Testis (tissue), 3 donors: ENCODE results near the gene C10orf120. TPM values are rescaled to one million over a fixed set of nuclear protein-coding genes. Genes with fewer than 3 reads are reported as not detected.
A peak's percentile ranks its signal among the peaks of the same experiment; 100 is the strongest.

Source experiments
- DNase-seq: peaks from one replicate; pipeline ENCODE4 v3.0.0-alpha.2; 2019
- H3K27ac ChIP-seq, 2 donors: fragments of 200-600 bp; sonication (generic); one replicate each; pipeline ENCODE4 v1.5.1; 2019
- H3K27me3 ChIP-seq: fragments of 200-600 bp; sonication (generic); one replicate; pipeline ENCODE4 v1.5.1; 2019
- H3K36me3 ChIP-seq: fragments of 200-600 bp; sonication (generic); one replicate; pipeline ENCODE4 v1.5.1; 2017; ENCODE audit warnings: low read depth; ENCODE audit errors: missing control alignments
- H3K4me1 ChIP-seq: fragments of 200-600 bp; sonication (generic); one replicate; pipeline ENCODE4 v1.5.1; 2019
- H3K4me3 ChIP-seq, 2 donors: fragments of 200-600 bp; sonication (generic); one replicate each; pipeline ENCODE4 v1.5.1; 2017 to 2019
- H3K9me3 ChIP-seq: fragments of 200-600 bp; sonication (generic); one replicate; pipeline ENCODE4 v1.5.1; 2017
- POLR2A ChIP-seq: fragments of 450-650 bp; IDR thresholded peaks from one replicate; pipeline ENCODE4 v1.6.1; 2017; ENCODE audit warnings: antibody characterized with exemption, mild to moderate bottlenecking, moderate library complexity
- WGBS, 2 donors: methylation state at CpG; one replicate each; pipeline ENCODE4 v1.1.5; 2018; 5-methylcytosine and 5-hydroxymethylcytosine counted together
- intact Hi-C: fragments of 100-400 bp; cut with DNase I; formaldehyde crosslinking; loops from one replicate; pipeline ENCODE4 v1.15.1; 2023; ENCODE audit warnings: low total_unique reads
- polyA plus RNA-seq: library from polyadenylated mRNA; stranded (reverse); fragments of 350-450 nt; fragmentation: Illumina TruSeq; extraction: RNeasy Lipid Tissue Mini Kit (QIAGEN cat#74804); gene quantifications from one replicate; pipeline ENCODE4 v1.2.3, GENCODE V29; 2014; ENCODE audit warnings: low read depth, low replicate concordance; ENCODE audit not compliant: insufficient read depth
- total RNA-seq, 2 donors: library from RNA; depleted of rRNA; stranded (reverse); fragments of >200 nt; gene quantifications; one replicate each; pipeline ENCODE4 v1.2.3, GENCODE V29; 2016
- TF ChIP-seq, protein P1 (sequence below), 3 experiments: fragments of 450-650 bp in 2 of 3; fragments of 200-600 bp in 1 of 3; sonication (generic) in 1 of 3; IDR thresholded peaks; one replicate each; pipeline ENCODE4 v1.5.1; 2016 to 2019; ENCODE audit warnings: antibody characterized with exemption in 3 of 3, mild to moderate bottlenecking in 2 of 3, moderate library complexity in 1 of 3

The C10orf120 gene
- total and polyA plus RNA-seq, 3 donors from 2014 or later: 7.9 to 36.6 (median 11.9) TPM

DNA sequence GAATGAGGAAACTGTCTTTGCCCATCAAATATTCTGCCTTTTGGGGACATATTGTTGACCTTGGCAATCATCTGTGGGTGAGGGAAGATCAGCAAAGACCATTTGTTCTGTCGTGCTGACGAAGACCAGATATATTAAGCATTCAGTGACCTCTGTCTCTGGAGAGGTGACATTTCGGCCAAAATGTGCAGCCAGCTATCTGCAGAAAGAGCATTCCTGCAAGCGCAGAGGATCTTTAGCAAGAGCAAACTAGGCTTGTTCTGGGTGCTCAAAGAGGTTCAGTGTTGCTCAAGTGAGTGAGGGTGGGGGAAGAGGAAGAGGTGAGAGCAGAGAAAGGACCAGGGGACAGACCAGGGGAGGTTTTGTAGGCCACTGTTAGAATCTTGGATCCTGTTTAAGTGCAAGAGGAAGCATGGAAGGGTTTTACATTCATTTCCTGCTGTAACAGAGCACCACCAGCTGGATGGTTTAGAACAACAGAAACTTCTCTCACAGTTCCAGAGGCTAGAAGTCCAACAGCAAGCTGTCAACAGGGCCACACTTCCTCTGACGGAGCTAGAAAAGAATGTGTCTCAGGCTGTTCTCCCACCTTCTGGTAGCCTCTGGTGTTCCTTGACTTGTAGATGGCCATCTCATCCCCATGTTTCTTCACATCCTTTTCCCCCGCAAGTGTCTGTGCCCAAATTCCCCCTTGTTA, 11.2 kb downstream of the C10orf120 start:
- no peaks in the 10 kb centered on the region for H3K4me1 ChIP-seq
- intact Hi-C loops: no loop called here
- no peaks in the 10 kb centered on the region for H3K9me3 ChIP-seq
- no peak overlapping the region for H3K4me3 ChIP-seq
- no peaks in the 10 kb centered on the region for H3K27me3 ChIP-seq
- no peaks in the 10 kb centered on the region for H3K36me3 ChIP-seq
- peak overlapping the region in 1 of 2 donors; percentile 55 for H3K27ac ChIP-seq
- TF ChIP-seq, protein P1, sequence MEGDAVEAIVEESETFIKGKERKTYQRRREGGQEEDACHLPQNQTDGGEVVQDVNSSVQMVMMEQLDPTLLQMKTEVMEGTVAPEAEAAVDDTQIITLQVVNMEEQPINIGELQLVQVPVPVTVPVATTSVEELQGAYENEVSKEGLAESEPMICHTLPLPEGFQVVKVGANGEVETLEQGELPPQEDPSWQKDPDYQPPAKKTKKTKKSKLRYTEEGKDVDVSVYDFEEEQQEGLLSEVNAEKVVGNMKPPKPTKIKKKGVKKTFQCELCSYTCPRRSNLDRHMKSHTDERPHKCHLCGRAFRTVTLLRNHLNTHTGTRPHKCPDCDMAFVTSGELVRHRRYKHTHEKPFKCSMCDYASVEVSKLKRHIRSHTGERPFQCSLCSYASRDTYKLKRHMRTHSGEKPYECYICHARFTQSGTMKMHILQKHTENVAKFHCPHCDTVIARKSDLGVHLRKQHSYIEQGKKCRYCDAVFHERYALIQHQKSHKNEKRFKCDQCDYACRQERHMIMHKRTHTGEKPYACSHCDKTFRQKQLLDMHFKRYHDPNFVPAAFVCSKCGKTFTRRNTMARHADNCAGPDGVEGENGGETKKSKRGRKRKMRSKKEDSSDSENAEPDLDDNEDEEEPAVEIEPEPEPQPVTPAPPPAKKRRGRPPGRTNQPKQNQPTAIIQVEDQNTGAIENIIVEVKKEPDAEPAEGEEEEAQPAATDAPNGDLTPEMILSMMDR (IDR thresholded peaks at IDR 0.05): no peak
- no peak for TF ChIP-seq POLR2A
- peak; percentile 52 for DNase-seq
- 38 to 47% methylated on average over 6 of the region's 6 CpGs for WGBS, 2 donors

DNA sequence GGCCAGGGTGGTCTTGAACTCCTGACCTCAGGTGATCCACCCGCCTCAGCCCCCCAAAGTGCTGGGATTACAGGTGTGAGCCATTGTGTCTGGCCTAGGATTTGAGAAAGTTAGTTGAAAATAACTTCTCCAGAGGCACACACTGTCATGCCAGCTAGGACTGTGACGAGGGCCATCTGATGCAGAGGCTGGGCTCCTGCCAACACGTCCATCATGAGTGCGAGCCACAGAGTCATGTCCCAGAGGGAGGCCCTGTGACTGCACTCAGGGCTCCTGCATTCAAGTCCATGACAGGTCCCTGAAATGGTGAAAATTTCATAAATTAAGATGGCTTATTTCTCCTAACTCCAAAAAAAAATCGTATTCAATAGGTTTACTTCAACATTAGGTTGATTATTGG, 17.1 kb downstream of the C10orf120 start:
- TF ChIP-seq POLR2A: no peak
- TF ChIP-seq, protein P1 (IDR thresholded peaks at IDR 0.05): no peak
- intact Hi-C loops: no loop called here
- Histone ChIP-seq H3K27ac (no peak overlapping the region), H3K36me3 (no peaks in the 10 kb centered on the region), H3K9me3 (no peaks in the 10 kb centered on the region), H3K4me3 (no peak overlapping the region), H3K4me1 (no peaks in the 10 kb centered on the region), H3K27me3 (no peaks in the 10 kb centered on the region)
- DNase-seq: no peak
- 90 to 91% methylated on average over 5 of the region's 5 CpGs for WGBS, 2 donors

DNA sequence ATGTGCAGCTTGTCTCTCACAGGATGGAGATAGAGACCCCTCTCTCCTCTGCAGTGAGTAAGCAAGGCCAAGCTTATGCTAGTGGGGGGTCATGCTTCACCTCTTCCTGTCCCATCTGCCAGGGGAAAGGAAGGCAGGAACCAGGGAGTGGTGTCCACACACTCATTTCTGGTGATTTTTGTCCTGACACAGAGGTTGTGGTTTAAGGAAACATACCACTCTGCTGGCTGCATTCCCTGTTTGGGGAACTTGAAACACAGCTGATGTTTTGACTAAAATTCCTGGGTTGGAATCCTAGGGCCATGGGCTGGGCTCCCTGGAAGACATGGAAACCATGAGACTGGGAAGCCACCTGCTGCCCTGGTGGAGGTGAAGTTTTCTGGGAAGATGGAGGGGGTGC, 21.4 kb downstream of the C10orf120 start:
- no peak for DNase-seq
- no peak for TF ChIP-seq POLR2A
- TF ChIP-seq, protein P1 (IDR thresholded peaks at IDR 0.05): no peak
- H3K4me1 ChIP-seq: no peaks in the 10 kb centered on the region
- no peaks in the 10 kb centered on the region for H3K27me3 ChIP-seq
- no peak overlapping the region for H3K4me3 ChIP-seq
- intact Hi-C loops: no loop called here
- H3K36me3 ChIP-seq: no peaks in the 10 kb centered on the region
- no peak overlapping the region for H3K27ac ChIP-seq
- H3K9me3 ChIP-seq: no peaks in the 10 kb centered on the region

DNA sequence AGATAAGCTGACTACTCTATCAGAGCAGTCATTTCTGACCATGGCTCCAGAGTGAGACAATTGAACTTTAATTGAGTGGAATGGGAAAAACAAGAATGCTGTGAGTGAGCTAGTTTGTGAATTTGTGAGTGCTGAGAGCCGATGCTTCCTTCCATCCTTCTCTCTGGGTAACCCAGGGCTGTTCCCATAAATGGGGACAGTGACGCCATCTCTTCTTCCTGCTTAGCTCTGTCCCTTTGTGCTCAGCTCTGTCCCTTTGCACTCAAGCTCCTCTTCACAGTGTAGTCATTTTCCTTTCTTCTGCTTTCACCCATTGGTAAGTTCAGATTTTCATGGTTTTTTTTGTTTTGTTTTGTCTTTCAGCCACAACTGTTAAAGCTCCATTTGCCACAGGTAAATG, 24.4 kb downstream of the C10orf120 start:
- H3K4me3 ChIP-seq: no peak overlapping the region
- H3K36me3 ChIP-seq: no peaks in the 10 kb centered on the region
- H3K27ac ChIP-seq: no peak overlapping the region
- no peaks in the 10 kb centered on the region for H3K4me1 ChIP-seq
- WGBS, 2 donors: 80 to 93% methylated on average over 2 of the region's 2 CpGs
- H3K27me3 ChIP-seq: no peaks in the 10 kb centered on the region
- no peaks in the 10 kb centered on the region for H3K9me3 ChIP-seq
- DNase-seq: no peak
- TF ChIP-seq, protein P1 (IDR thresholded peaks at IDR 0.05): no peak
- no peak for TF ChIP-seq POLR2A
- intact Hi-C loops: no loop called here

DNA sequence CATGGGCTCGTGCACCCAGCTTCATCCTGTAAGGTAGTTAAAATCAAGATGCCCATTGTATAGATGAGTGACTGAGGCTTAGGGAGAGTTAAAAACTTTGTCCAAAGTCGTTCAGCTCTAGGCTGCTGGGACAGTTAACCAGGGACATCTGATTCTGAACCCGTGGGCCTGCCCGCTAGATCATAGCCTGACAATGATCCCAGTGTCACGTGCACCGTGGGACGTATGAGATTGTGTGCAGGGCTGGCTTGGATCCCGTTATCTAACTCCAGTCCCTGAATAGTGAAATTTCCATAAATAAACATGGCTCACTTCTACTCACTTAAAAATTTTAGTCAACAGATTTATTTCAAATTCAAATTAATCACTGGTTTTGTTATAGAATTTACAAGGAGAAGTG, 24.9 kb downstream of the C10orf120 start:
- no peak for DNase-seq
- 69 to 84% methylated on average over 8 of the region's 8 CpGs for WGBS, 2 donors
- intact Hi-C loops: no loop called here
- H3K27me3 ChIP-seq: no peaks in the 10 kb centered on the region
- H3K4me1 ChIP-seq: no peaks in the 10 kb centered on the region
- no peaks in the 10 kb centered on the region for H3K36me3 ChIP-seq
- no peaks in the 10 kb centered on the region for H3K9me3 ChIP-seq
- H3K4me3 ChIP-seq: no peak overlapping the region
- H3K27ac ChIP-seq: no peak overlapping the region
- TF ChIP-seq POLR2A: no peak
- TF ChIP-seq, protein P1 (IDR thresholded peaks at IDR 0.05): no peak
